ENCODE measurements around the gene AICDA.
"Not testable (repeated sequence)": the region's sequence is repeated elsewhere in the genome, so short reads cannot be mapped to it uniquely, and the experiment has no call there.

Gene AICDA

GRCh38 chr12:8609061-8609570 lies 3.5 kb downstream of the AICDA start:
- no peak for DNase-seq

DNA sequence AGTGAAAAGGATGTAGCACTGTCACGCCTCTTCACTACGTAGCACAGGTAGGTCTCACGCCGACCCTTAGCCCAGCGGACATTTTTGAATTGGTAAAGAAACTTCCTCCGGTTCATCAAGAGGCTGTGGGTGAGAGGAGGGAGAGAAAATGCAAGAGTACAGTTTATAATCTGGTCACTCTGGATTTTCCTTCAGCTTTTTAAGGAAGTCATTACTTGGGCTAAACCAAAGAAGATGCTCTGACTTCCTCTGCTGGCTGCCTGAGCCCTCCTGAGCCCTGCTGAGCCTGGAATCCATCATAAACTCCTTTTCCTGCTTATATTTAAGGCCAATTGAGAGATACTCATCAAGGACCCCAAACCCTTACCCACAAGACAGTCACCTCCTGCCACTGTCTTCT lies 5.8 kb downstream of the AICDA start:
- DNase-seq = no peak

GRCh38 chr12:8605057-8605456 lies 7.6 kb downstream of the AICDA start:
- DNase-seq = no peak

- no peak for DNase-seq
Measured at GRCh38 chr12:8603856-8604255, 8.8 kb downstream of the AICDA start.

- DNase-seq = no peak
Measured at GRCh38 chr12:8603286-8603685, 9.4 kb downstream of the AICDA start.

DNA sequence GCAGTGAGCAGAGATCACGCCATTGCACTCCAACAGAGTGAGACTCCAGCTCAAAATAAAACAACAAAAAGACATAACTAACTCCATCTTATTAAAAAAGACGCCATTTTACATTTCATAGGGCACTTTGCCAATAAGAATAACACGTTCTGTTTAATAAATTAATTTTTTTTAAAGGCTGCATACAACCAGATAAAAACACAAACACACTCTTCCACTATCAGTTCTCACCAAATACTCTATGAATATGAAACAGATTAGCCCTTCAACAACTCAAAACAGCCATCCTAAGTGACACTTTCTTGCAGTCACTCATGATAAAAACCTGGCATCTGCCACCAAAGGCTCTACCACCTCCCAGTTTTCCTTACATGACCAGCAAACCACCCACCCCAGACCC lies 16.1 kb downstream of the AICDA start:
- DNase-seq = no peak

- no peak for DNase-seq
Measured at GRCh38 chr12:8594072-8594471, 18.6 kb downstream of the AICDA start.

DNA sequence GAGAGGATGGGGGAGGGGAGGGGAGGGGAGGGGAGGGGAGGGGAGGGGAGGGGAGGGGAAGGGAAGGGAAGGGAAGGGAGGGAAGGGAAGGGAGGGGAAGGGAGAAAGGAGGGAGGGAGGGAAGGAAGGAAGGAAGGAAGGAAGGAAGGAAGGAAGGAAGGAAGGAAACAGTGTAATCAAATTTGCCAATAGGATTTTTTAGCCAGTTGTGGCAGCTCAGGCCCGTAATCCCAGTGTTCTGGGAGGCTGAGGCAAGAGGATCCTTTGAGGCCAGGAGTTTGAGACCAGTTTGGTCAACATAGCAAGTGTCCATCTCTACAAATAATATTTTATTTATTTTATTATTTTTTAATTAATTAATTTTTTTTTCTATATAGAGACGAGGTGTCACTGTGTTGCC lies 19.4 kb downstream of the AICDA start:
- DNase-seq = no peak

DNA sequence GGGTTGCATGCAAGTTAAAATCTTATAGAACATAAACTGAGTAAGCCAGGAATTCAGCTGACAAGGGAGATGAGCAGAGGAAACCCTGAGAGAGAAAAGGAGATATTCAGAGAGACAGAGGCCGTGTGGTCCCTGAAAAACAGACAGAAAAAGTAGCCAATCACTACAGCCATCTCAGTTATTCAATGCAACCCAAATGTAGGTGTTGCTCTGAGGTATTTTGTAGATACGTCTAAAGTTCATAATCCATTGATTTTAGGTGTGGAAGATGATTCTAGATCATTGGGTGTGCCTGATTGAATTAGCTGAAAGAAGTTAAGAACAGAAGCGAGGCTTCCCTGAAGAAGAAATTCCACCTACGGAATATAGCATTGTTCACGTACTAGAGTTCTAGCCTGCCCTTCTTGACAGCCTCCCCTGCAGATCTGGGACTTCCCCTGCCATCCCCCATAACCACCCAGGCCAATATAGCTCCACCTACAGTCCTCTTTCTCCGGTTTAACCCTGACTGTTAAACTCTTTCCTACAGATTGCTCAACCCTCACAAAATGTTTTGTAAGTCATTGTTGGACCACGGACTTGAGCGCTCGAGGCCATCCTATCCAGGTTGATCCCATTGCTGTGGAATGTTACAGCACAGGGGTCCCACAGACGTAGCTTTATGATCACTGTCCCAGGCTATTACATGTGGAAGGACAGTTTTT lies 21.7 kb downstream of the AICDA start:
- no peak for DNase-seq

DNA sequence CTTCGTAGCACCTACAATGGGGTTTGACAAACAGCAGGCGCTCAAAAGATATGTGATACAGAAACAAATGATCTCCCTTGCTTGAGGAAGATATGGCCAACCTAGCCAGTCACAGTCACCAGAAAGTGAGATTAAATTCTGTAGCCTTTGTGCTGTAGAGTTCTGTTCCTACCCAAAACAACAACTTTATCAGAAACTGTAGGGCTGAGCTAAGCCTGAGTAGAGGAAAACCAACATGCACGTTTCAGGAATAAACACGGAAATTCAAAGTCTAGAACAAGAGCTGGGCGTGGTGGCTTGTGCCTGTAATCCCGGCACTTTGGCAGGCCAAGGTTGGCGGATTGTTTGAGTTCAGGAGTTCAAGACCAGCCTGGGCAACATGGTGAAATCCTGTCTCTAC lies 23.0 kb downstream of the AICDA start:
- DNase-seq = no peak

DNA sequence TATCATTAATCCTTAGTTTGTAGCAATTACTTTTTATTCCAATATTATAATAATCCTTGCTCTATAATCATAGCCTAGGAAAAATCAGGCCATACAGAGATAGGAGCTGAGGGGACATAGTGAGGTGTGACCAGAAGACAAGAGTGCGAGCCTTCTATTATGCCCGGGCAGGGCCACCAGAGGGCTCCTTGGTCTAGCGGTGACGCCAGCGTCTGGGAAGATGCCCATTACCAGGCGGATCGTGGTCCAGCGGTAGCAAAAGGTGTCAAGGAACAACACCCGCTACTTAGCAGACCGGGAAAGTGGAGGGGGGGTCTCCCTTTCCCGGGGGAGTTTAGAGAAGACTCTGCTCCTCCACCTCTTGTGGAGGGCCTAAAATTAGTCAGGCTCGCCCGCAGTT lies 28.2 kb downstream of the AICDA start:
- not testable (repeated sequence) for DNase-seq

- DNase-seq = no peak
Measured at GRCh38 chr12:8584004-8584403, 28.7 kb downstream of the AICDA start.

DNA sequence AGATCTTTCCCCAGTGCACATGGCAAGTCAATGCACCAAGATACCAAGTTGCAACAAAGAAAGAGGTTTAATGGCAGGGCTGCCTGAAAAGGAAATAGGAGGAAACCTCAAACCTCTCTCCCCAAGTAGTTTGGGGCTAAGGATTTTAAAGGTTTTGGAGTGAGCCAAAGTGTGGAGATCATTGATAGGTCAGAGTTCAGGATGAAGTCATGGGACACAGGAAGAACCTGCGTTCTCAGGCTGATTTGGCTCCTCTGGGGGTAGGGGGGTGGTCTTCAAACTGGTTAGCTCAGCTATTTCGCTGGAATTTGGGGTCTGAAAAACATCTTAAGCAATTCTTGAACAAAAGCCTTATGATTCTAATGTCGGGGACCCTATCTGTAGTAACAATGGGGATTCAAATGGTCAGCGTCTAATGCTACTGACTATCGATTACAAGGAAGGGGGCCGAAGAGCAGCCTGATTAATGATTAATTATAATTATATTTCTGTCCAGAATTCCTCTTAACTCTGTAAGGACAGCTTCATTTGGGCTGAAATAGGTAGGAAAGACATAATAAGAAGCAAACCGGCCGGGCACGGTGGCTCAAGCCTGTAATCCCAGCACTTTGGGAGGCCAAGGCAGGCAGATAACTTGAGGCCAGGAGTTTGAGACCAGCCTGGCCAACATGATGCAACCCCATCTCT lies 31.4 kb downstream of the AICDA start:
- DNase-seq = no peak

DNA sequence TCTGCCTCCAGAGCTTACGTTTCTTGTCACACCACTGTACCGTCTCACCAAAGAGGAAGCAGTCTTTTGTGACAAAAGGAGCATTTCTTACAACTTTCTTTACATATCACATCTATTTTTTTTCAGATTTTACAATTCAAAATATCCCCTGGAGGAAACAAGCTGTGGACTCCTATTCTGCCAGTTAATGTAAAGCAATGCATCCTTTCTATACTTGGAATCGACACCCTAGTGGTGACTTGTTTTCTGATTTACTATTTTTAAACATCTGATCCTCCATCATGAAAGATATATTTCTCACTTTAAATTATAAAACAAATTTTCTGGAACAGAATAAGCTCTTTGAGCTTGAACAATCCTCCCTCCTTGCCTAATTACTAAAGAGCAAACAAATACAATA lies 34.8 kb downstream of the AICDA start:
- no peak for DNase-seq

GRCh38 chr12:8572507-8572906 lies 40.2 kb downstream of the AICDA start:
- DNase-seq = no peak

GRCh38 chr12:8566525-8566924 lies 46.1 kb downstream of the AICDA start:
- no peak for DNase-seq

- DNase-seq = not testable (repeated sequence)
Measured at GRCh38 chr12:8566052-8566451, 46.6 kb downstream of the AICDA start.

DNA sequence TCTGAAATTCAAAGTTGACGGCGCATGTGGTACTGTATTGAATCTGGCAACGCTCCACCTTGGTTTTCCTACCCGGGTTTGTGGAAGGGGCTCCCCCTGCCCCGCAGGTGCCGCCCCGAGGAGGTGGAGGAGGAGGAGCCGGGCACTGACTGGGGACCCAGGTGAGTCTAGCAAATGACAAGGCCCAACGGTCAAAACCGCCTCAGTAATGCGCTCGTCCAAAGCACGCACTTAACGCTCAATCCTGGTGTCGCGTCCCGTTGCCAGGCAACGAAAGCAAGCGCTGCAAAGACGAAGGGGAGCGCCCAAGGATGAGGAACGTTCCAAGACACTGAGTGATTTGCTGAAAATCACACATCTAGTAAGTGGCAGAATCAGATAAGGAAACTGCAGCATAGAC lies 48.0 kb downstream of the AICDA start:
- no peak for DNase-seq

DNA sequence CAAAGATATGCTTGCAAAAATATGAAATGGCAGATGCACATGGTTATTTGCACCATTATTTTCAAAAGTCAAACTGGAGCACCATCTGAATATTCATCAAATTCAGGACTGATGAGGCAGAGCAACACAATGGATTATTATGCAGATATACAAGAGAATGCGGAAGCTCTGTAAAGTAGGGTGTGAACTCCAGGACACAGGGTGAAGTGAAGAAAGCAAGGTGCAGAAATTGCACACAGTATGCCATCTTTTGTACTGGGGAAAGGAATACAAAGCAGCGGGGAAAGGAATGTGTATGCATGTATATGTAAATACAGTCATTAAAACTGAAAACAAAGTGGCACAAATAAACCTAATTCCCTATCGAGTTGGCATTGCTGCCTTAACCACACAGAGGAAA lies 49.3 kb downstream of the AICDA start:
- DNase-seq = no peak

GRCh38 chr12:8562310-8562709 lies 50.3 kb downstream of the AICDA start:
- no peak for DNase-seq

GRCh38 chr12:8561011-8561410 lies 51.6 kb downstream of the AICDA start:
- DNase-seq = no peak

GRCh38 chr12:8559676-8560075 lies 53.0 kb downstream of the AICDA start:
- no peak for DNase-seq

GRCh38 chr12:8556531-8557097 lies 56.0 kb downstream of the AICDA start:
- no peak for DNase-seq

GRCh38 chr12:8554451-8555195 lies 58.0 kb downstream of the AICDA start:
- no peak for DNase-seq
